ENCODE data around the gene RPTOR. TPM values are rescaled to one million over a fixed set of nuclear protein-coding genes. Genes with fewer than 3 reads are reported as not detected.

The RPTOR gene
- total RNA-seq, 1 experiment from 2014 or later, result 25.1 TPM

DNA sequence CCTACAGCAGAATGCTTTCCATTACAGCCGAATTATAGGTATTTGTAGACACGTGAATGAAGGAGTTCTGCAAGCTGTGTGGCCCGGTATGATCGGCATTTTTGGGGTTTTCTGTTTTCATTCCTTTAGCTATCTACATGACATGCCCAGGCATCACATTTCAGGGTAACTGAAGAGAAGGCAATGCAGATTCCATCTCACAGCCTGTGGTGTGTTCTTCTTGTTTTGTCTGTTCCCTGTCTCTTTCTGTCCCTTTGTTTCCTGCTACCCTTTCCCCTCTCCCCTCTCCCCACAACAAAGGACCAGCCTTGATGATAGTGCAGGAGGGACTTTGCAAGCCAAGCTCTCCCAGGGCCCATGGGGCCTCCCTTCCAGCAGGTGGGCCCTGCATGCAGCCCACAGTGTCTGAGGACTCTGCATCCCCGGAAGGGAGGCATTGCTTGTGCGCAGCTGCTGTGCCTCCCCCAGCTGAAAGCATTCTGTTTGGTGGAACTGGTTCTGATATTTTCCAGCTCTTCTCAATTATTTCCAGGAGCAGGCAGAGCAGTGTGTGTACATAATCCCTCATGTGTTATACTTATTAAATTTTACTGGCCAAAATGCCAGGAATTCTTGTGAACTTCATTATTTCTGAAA is 207.4 kb downstream of the RPTOR start:
- Histone ChIP-seq H3K4ac (ENCODE audit: low read depth, low read length) (no peak overlapping the region), H3K23me2 (ENCODE audit: insufficient read length, low read depth, low read length, poor library complexity, severe bottlenecking) (no peaks in the 10 kb centered on the region), H4K5ac (ENCODE audit: insufficient read length, low read depth, low read length) (no peak overlapping the region), H3T11ph (ENCODE audit: low read length) (no peak overlapping the region), H3K14ac (ENCODE audit: insufficient read depth, low read length) (no peak overlapping the region), H3K4me1 (ENCODE audit: insufficient read depth, low read length) (peaks cover 8% of the 10 kb centered on the region; the same call in 1 of the 2 replicates), H3K23ac (ENCODE audit: insufficient read length, low read depth, low read length) (no peak overlapping the region), H2BK12ac (ENCODE audit: insufficient read length, low read depth, low read length) (no peak overlapping the region), H3K27ac (ENCODE audit: insufficient read length, low read depth, low read length) (no peak overlapping the region), H4K91ac (ENCODE audit: insufficient read length, low read depth, low read length) (no peak overlapping the region), H2BK120ac (ENCODE audit: low read depth, low read length, poor library complexity, severe bottlenecking) (no peak overlapping the region), H2BK5ac (ENCODE audit: insufficient read length, low read length) (no peak overlapping the region), H3K9me3 (ENCODE audit: control insufficient read depth, low read depth, low read length) (no peaks in the 10 kb centered on the region), H3K27me3 (ENCODE audit: insufficient read depth, low read length) (no peaks in the 10 kb centered on the region), H3K56ac (ENCODE audit: insufficient read length, low read depth, low read length) (no peak overlapping the region), H2BK15ac (ENCODE audit: low read depth, low read length) (no peak overlapping the region), H4K20me1 (ENCODE audit: control insufficient read depth, insufficient read depth, insufficient read length) (no peaks in the 10 kb centered on the region), H3K79me2 (ENCODE audit: insufficient read depth, low read length) (no peaks in the 10 kb centered on the region), H2AFZ (ENCODE audit: low read length) (no peak overlapping the region), H3K18ac (ENCODE audit: insufficient read length, low read depth, low read length) (no peak overlapping the region), H4K8ac (replicated peaks; ENCODE audit: insufficient read length, low read depth, low read length) (no peak overlapping the region), H2AK5ac (ENCODE audit: insufficient read length, low read length) (no peak overlapping the region), H3K79me1 (ENCODE audit: insufficient read depth, low read depth, low read length, poor library complexity, severe bottlenecking) (no peaks in the 10 kb centered on the region), H3K9ac (ENCODE audit: extremely low read depth, insufficient read length, low read length) (no peak overlapping the region), H3K4me2 (ENCODE audit: insufficient read depth, insufficient read length, low read length) (no peak overlapping the region), H2BK20ac (ENCODE audit: low read depth, low read length, poor library complexity, severe bottlenecking) (no peak overlapping the region)
- peak overlapping the region; percentile 71 to 94 (median 92); a peak in 6 of 7 replicates for H3K27ac Mint-ChIP-seq
- H3K9me3 Mint-ChIP-seq, result no peaks in the 10 kb centered on the region
- peaks cover 32 to 39% of the 10 kb centered on the region in 2 experiments for H3K4me1 Mint-ChIP-seq
- WGBS (ENCODE audit: extremely low coverage, insufficient read length, low lambda C conversion rate), result no CpG with 5 or more reads among the region's 6 CpGs
- no peak for DNase-seq
- TF ChIP-seq, protein P1, sequence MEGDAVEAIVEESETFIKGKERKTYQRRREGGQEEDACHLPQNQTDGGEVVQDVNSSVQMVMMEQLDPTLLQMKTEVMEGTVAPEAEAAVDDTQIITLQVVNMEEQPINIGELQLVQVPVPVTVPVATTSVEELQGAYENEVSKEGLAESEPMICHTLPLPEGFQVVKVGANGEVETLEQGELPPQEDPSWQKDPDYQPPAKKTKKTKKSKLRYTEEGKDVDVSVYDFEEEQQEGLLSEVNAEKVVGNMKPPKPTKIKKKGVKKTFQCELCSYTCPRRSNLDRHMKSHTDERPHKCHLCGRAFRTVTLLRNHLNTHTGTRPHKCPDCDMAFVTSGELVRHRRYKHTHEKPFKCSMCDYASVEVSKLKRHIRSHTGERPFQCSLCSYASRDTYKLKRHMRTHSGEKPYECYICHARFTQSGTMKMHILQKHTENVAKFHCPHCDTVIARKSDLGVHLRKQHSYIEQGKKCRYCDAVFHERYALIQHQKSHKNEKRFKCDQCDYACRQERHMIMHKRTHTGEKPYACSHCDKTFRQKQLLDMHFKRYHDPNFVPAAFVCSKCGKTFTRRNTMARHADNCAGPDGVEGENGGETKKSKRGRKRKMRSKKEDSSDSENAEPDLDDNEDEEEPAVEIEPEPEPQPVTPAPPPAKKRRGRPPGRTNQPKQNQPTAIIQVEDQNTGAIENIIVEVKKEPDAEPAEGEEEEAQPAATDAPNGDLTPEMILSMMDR (conservative IDR thresholded peaks at IDR 0.05), result no peak
- no peak overlapping the region for H3K4me3 Mint-ChIP-seq
- H3K27me3 Mint-ChIP-seq (ENCODE audit: low read depth), result no peaks in the 10 kb centered on the region
- peaks cover 7 to 17% (median 10%) of the 10 kb centered on the region in 3 experiments for H3K36me3 Mint-ChIP-seq (ENCODE audit: insufficient read depth in 1 of 3, low read depth in 3 of 3)

Data from H9 (cell line).